Right atrium auricular region (tissue), 2 donors: ENCODE data around the gene ADGRG2. TPM values are rescaled to one million over a fixed set of nuclear protein-coding genes. Genes with fewer than 3 reads are reported as not detected.

ENCODE experiments used
- total RNA-seq, 2 donors: library from RNA; depleted of rRNA; stranded (reverse); fragments of >200 nt; gene quantifications; one replicate each; pipeline ENCODE4 v1.1.0, GENCODE V29; 2016

The ADGRG2 gene
- total RNA-seq, 2 donors from 2014 or later: 0.67 to 2.3 TPM

Other genes starting within 250 kb of the ADGRG2 start
- gene PHKA2, start 138.4 kb downstream of the ADGRG2 start, total RNA-seq: 10 to 100 TPM; 13.5 to 28.7 TPM
- 100 to 1,000 TPM; 149 to 194 TPM for gene PDHA1, start 221.5 kb upstream of the ADGRG2 start, total RNA-seq